SK-N-SH (cell line): ENCODE results near the gene CFAP57. TPM values are rescaled to one million over a fixed set of nuclear protein-coding genes. Genes with fewer than 3 reads are reported as not detected.

ENCODE experiments used
- CTCF ChIA-PET: fragments of 300-600, 350-600 bp; formaldehyde crosslinking; extraction: SDS; loops from one replicate; lab custom pipeline; 2021; lab: Yijun Ruan, JAX
- POLR2A ChIA-PET: fragments of 350-600 bp; sonication (Branson Sonifier 250); formaldehyde crosslinking; extraction: SDS; loops from one replicate; lab custom pipeline; 2020; ENCODE audit warnings: antibody characterized with exemption, inconsistent platforms; lab: Yijun Ruan, JAX
- DNase-seq: peaks from one replicate; pipeline ENCODE4 v3.0.0; 2012
- H2AFZ ChIP-seq: fragments of 200-600 bp; sonication (generic); 2 replicates; pipeline ENCODE4 v1.8.1; 2016; ENCODE audit warnings: antibody characterized with exemption, mild to moderate bottlenecking, low read depth
- H3F3A ChIP-seq: fragments of 200-600 bp; sonication (generic); replicated peaks from 2 replicates; pipeline ENCODE3; 2016; ENCODE audit warnings: antibody characterized with exemption, mild to moderate bottlenecking; ENCODE audit not compliant: insufficient read depth
- H3K27ac ChIP-seq, 2 experiments: fragments of 200-500 bp in 1 of 2; fragments of 200-600 bp in 1 of 2; sonication (Bioruptor generic) in 1 of 2; sonication (generic), shearing (Covaris generic) in 1 of 2; 2 replicates each; pipeline versions ENCODE4 v1.5.1 to v1.6.1; 2014 to 2016; ENCODE audit warnings: low read depth in 2 of 2, inconsistent platforms in 1 of 2, low read length in 1 of 2, mild to moderate bottlenecking in 1 of 2, mixed read lengths in 1 of 2
- H3K27me3 ChIP-seq: fragments of 200-600 bp; sonication (generic), shearing (Covaris generic); 2 replicates; pipeline ENCODE4 v1.6.1; 2016; ENCODE audit warnings: mixed run types; ENCODE audit not compliant: insufficient read depth
- H3K36me3 ChIP-seq, 2 experiments: fragments of 200-500 bp in 1 of 2; fragments of 200-600 bp in 1 of 2; sonication (Bioruptor generic) in 1 of 2; sonication (generic) in 1 of 2; replicated peaks in 1 of 2; 2 replicates each; pipeline versions ENCODE3 to v1.5.1; 2014 to 2016; ENCODE audit warnings: low read length in 1 of 2, mild to moderate bottlenecking in 1 of 2; ENCODE audit not compliant: insufficient read depth in 2 of 2, control insufficient read depth in 1 of 2
- H3K4me1 ChIP-seq, 2 experiments: fragments of 200-500 bp in 1 of 2; fragments of 200-600 bp in 1 of 2; sonication (Bioruptor generic) in 1 of 2; sonication (generic), shearing (Covaris generic) in 1 of 2; 2 replicates each; pipeline versions ENCODE4 v1.5.1 to v1.6.1; 2014 to 2016; ENCODE audit warnings: low read depth in 1 of 2, low read length in 1 of 2, mixed run types in 1 of 2; ENCODE audit not compliant: insufficient read depth in 2 of 2, control insufficient read depth in 1 of 2
- H3K4me2 ChIP-seq: fragments of 200-600 bp; sonication (generic), shearing (Covaris generic); 2 replicates; pipeline ENCODE4 v1.6.1; 2017; ENCODE audit warnings: mixed run types
- H3K4me3 ChIP-seq, 2 experiments: fragments of 200-500 bp in 1 of 2; fragments of 200-600 bp in 1 of 2; sonication (Bioruptor generic) in 1 of 2; sonication (generic), shearing (Covaris generic) in 1 of 2; 2 replicates each; pipeline versions ENCODE4 v1.5.1 to v1.8.1; 2014 to 2016; ENCODE audit warnings: low read depth in 2 of 2, inconsistent platforms in 1 of 2, low read length in 1 of 2, mild to moderate bottlenecking in 1 of 2, mixed read lengths in 1 of 2, moderate library complexity in 1 of 2
- H3K79me2 ChIP-seq: fragments of 200-600 bp; sonication (generic); 2 replicates; pipeline ENCODE4 v1.8.1; 2017; ENCODE audit warnings: mild to moderate bottlenecking; ENCODE audit not compliant: insufficient read depth
- H3K9ac ChIP-seq: fragments of 200-600 bp; sonication (generic); 2 replicates; pipeline ENCODE4 v1.6.1; 2017; ENCODE audit warnings: mixed run types
- H3K9me2 ChIP-seq: fragments of 200-600 bp; sonication (generic); 2 replicates; pipeline ENCODE4 v1.6.1; 2017; ENCODE audit warnings: mixed run types
- H3K9me3 ChIP-seq: fragments of 200-600 bp; sonication (generic); 2 replicates; pipeline ENCODE4 v1.6.1; 2017; ENCODE audit warnings: mixed run types, mild to moderate bottlenecking, moderate library complexity
- H4K20me1 ChIP-seq: fragments of 200-600 bp; sonication (generic); 2 replicates; pipeline ENCODE4 v1.6.1; 2017; ENCODE audit warnings: mild to moderate bottlenecking, mixed run types; ENCODE audit not compliant: insufficient read depth
- ELF1 ChIP-seq: IDR thresholded peaks from 2 replicates; pipeline ENCODE4 v1.4.0; 2012
- FOXJ3 ChIP-seq: sonication (generic); formaldehyde crosslinking; IDR thresholded peaks from 2 replicates; pipeline ENCODE4 v1.5.1; 2020; ENCODE audit warnings: mild to moderate bottlenecking, missing genetic modification reagents
- GABPA ChIP-seq: IDR thresholded peaks from 2 replicates; pipeline ENCODE4 v1.4.0; 2012; ENCODE audit warnings: low read depth, mild to moderate bottlenecking
- JUND ChIP-seq: IDR thresholded peaks from 2 replicates; pipeline ENCODE4 v1.4.0; 2012
- POLR2AphosphoS5 ChIP-seq: IDR thresholded peaks from 2 replicates; pipeline ENCODE4 v1.6.1; 2012; ENCODE audit warnings: low read depth, low read length
- SIN3A ChIP-seq: IDR thresholded peaks from 2 replicates; pipeline ENCODE4 v1.6.1; 2012; ENCODE audit warnings: low read depth, mild to moderate bottlenecking, low read length, moderate library complexity, borderline replicate concordance
- SMC3 ChIP-seq: IDR thresholded peaks from 2 replicates; pipeline ENCODE4 v1.6.1; 2012; ENCODE audit warnings: low read depth, low read length, improper control_type of control experiment
- TAF1 ChIP-seq: IDR thresholded peaks from 2 replicates; pipeline ENCODE4 v1.6.1; 2012; ENCODE audit warnings: low read depth, mild to moderate bottlenecking, low read length, moderate library complexity, borderline replicate concordance
- USF1 ChIP-seq: IDR thresholded peaks from 2 replicates; pipeline ENCODE4 v1.4.0; 2012; ENCODE audit warnings: low read depth, borderline replicate concordance
- YY1 ChIP-seq: IDR thresholded peaks from 2 replicates; pipeline ENCODE4 v1.4.0; 2012; ENCODE audit warnings: low read depth, mild to moderate bottlenecking
- WGBS: methylation state at CpG from one replicate; pipeline ENCODE4 v1.1.6; 2017; ENCODE audit warnings: low lambda C conversion rate; 5-methylcytosine and 5-hydroxymethylcytosine counted together
- polyA plus RNA-seq, 3 experiments: library from polyadenylated mRNA; depleted of rRNA; stranded (reverse); fragments of >200 nt; gene quantifications; 2 replicates each; pipeline ENCODE4 v1.2.3, GENCODE V29; 2012
- TF ChIP-seq, protein P1 (sequence below): IDR thresholded peaks from 2 replicates; pipeline ENCODE4 v1.4.0; 2012; ENCODE audit warnings: low read depth
- TF ChIP-seq, protein P2 (sequence below): fragments of 150-350 bp; IDR thresholded peaks from 2 replicates; pipeline ENCODE4 v1.6.1; 2017; ENCODE audit warnings: antibody characterized with exemption, low read length, low read depth, borderline replicate concordance

Gene CFAP57
- polyA plus RNA-seq, 1 of the 3 experiments (the other 2 are of a cell fraction) = 0.36 TPM

DNA sequence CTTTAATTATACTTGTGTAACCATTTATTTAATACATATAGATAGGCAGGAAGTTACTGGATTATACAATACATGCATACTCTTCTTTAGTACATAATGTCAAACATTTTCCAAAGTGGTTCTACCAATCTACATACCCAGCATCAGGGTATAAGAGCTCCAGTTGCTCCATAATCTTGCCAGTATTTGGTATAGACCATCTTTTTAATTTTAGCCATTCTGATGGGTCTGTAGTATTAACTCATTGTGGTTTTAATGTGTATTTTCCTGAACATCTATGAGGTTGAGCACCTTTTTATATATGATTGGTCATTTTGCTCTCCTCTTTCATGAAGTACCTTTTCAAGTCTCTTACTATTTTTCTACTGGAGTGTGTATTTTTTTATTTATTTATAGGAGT is 32.1 kb upstream of the CFAP57 start:
- peaks cover 4% of the 10 kb centered on the region; the same call in 1 of the 2 replicates for H3K27me3 ChIP-seq
- H3K9me2 ChIP-seq = no peaks in the 10 kb centered on the region
- no peak overlapping the region for H2AFZ ChIP-seq
- H3K4me2 ChIP-seq = no peak overlapping the region
- CTCF ChIA-PET = no interaction called here
- DNase-seq = no peak
- H3K36me3 ChIP-seq = no peaks in the 10 kb centered on the region
- POLR2A ChIA-PET = no interaction called here
- H3K27ac ChIP-seq = no peak overlapping the region
- TF ChIP-seq TAF1 (no peak), YY1 (no peak), POLR2AphosphoS5 (no peak), ELF1 (no peak)
- TF ChIP-seq, protein P1, sequence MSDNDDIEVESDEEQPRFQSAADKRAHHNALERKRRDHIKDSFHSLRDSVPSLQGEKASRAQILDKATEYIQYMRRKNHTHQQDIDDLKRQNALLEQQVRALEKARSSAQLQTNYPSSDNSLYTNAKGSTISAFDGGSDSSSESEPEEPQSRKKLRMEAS = no peak
- H3K9me3 ChIP-seq = peaks cover 6% of the 10 kb centered on the region; the same call in 1 of the 2 replicates
- no peaks in the 10 kb centered on the region for H4K20me1 ChIP-seq
- no peak overlapping the region for H3K9ac ChIP-seq
- H3F3A ChIP-seq = no peaks in the 10 kb centered on the region
- no peaks in the 10 kb centered on the region; a peak in 1 of 4 replicates for H3K4me1 ChIP-seq
- H3K4me3 ChIP-seq = no peak overlapping the region
- H3K79me2 ChIP-seq = no peaks in the 10 kb centered on the region

DNA sequence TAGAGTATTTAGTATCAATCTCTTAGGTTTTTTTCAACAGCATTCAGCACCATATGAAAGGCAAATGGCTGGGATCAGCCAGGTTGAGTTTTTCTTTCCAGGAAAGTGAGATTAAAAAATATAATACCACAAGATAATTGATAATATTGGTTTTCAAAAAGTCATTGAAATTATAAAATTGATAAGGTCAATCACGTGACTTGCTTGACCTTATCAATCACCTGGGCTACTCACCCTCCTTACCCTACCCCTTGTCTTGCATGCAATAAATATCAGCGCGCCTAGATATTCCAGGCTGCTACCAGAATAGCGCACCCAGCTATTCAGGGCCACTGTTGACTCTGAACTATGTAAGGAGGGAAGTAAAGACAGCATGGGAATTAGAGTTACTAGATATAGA is 31.5 kb upstream of the CFAP57 start:
- H4K20me1 ChIP-seq = no peaks in the 10 kb centered on the region
- DNase-seq = no peak
- CTCF ChIA-PET = no interaction called here
- 51% methylated on average over 4 of the region's 4 CpGs for WGBS
- H3K9ac ChIP-seq = no peak overlapping the region
- H3K36me3 ChIP-seq = no peaks in the 10 kb centered on the region
- no peaks in the 10 kb centered on the region for H3F3A ChIP-seq
- no peak overlapping the region for H3K27ac ChIP-seq
- peaks cover 6% of the 10 kb centered on the region; the same call in 1 of the 2 replicates for H3K27me3 ChIP-seq
- H3K79me2 ChIP-seq = no peaks in the 10 kb centered on the region
- H3K9me2 ChIP-seq = no peaks in the 10 kb centered on the region
- no peak overlapping the region for H2AFZ ChIP-seq
- POLR2A ChIA-PET = no interaction called here
- peaks cover 6% of the 10 kb centered on the region; the same call in 1 of the 2 replicates for H3K9me3 ChIP-seq
- H3K4me2 ChIP-seq = no peak overlapping the region
- no peak overlapping the region for H3K4me3 ChIP-seq
- H3K4me1 ChIP-seq = no peaks in the 10 kb centered on the region; a peak in 1 of 4 replicates
- TF ChIP-seq USF1 (no peak), GABPA (no peak), SIN3A (no peak), FOXJ3 (CRISPR knock-in tag) (no peak), JUND (no peak), YY1 (no peak), SMC3 (no peak)
- TF ChIP-seq, protein P2, sequence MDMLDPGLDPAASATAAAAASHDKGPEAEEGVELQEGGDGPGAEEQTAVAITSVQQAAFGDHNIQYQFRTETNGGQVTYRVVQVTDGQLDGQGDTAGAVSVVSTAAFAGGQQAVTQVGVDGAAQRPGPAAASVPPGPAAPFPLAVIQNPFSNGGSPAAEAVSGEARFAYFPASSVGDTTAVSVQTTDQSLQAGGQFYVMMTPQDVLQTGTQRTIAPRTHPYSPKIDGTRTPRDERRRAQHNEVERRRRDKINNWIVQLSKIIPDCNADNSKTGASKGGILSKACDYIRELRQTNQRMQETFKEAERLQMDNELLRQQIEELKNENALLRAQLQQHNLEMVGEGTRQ = no peak
- TF ChIP-seq, all 33 proteins: peak for 0
